Measurements from ENCODE around the gene TATDN2. TPM values are rescaled to one million over a fixed set of nuclear protein-coding genes. Genes with fewer than 3 reads are reported as not detected.

The TATDN2 gene
- total and polyA plus RNA-seq, 10 donors = 15.4 to 56.1 (median 36.0) TPM

GRCh38 chr3:10205451-10206165 lies 42.7 kb upstream of the TATDN2 start:
- H3K4me1 ChIP-seq = peaks cover 0 to 27% (median 0%) of the 10 kb centered on the region in 6 donors
- no peaks in the 10 kb centered on the region for H3K9me3 ChIP-seq
- H3K36me3 ChIP-seq = peaks cover 0 to 80% (median 17%) of the 10 kb centered on the region in 6 donors
- TF ChIP-seq POLR2AphosphoS5 (IDR thresholded peaks at IDR 0.05) (peak in 1 of 3 donors; percentile 14), POLR2A (IDR thresholded peaks at IDR 0.05) (no peak)
- WGBS, 5 donors = 81 to 92% (median 88%) methylated on average over 7 of the region's 7 CpGs
- H3K27ac ChIP-seq = no peak overlapping the region
- no peaks in the 10 kb centered on the region for H3K27me3 ChIP-seq (replicated peaks in 1 of 7)
- no peak overlapping the region for H3K4me3 ChIP-seq
- intact Hi-C loops (cut with DNase I; ENCODE audit: low total_unique reads) = no loop called here
- no peak for DNase-seq

DNA sequence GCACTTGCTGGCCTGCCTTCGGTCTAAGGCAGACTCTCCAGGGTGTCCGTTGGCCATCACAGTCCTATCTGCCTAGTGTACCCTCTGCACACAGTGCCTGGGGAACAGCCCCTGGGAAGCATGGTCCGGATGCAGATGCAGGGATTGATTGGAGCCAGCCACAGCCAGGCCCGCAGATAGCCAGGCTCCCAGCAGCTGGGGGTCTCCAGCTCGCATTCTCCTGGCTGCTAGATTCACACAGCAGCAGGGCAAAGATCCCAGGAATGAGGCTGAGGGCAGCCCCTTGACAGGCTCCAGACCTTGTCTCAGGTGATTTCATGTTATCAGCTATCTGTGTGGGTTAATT lies 42.1 kb upstream of the TATDN2 start:
- WGBS, 5 donors = 88 to 97% (median 92%) methylated on average over 4 to 5 of the region's 5 CpGs

GRCh38 chr3:10213156-10213792 lies 35.0 kb upstream of the TATDN2 start:
- Histone ChIP-seq H3K36me3 (peaks cover 0 to 92% (median 29%) of the 10 kb centered on the region in 6 donors), H3K4me1 (peaks cover 0 to 25% (median 3%) of the 10 kb centered on the region in 6 donors), H3K9me3 (peaks cover 0 to 14% (median 11%) of the 10 kb centered on the region in 8 donors), H3K27ac (peak overlapping the region in 1 of 8 donors; percentile 17), H3K27me3 (replicated peaks in 1 of 7) (no peaks in the 10 kb centered on the region), H3K4me3 (no peak overlapping the region)
- 75 to 85% (median 82%) methylated on average over 9 of the region's 9 CpGs for WGBS, 5 donors
- intact Hi-C loops (cut with DNase I; ENCODE audit: low total_unique reads) = no loop called here
- no peak for DNase-seq
- TF ChIP-seq CTCF (IDR thresholded peaks at IDR 0.05 in 8 of 11, conservative IDR thresholded peaks at IDR 0.05 in 3 of 11) (no peak), POLR2AphosphoS5 (IDR thresholded peaks at IDR 0.05) (no peak), POLR2A (IDR thresholded peaks at IDR 0.05) (no peak)

More for the DNA sequence above, 42.1 kb upstream of the TATDN2 start:
- Histone ChIP-seq H3K9me3 (no peaks in the 10 kb centered on the region), H3K4me3 (no peak overlapping the region), H3K27ac (no peak overlapping the region), H3K4me1 (peaks cover 0 to 25% (median 0%) of the 10 kb centered on the region in 6 donors), H3K27me3 (replicated peaks in 1 of 7) (no peaks in the 10 kb centered on the region), H3K36me3 (peaks cover 0 to 80% (median 16%) of the 10 kb centered on the region in 6 donors)
- TF ChIP-seq POLR2A (IDR thresholded peaks at IDR 0.05) (no peak), POLR2AphosphoS5 (IDR thresholded peaks at IDR 0.05) (no peak), CTCF (IDR thresholded peaks at IDR 0.05 in 8 of 11, conservative IDR thresholded peaks at IDR 0.05 in 3 of 11) (no peak)
- no peak for DNase-seq
- intact Hi-C loops (cut with DNase I; ENCODE audit: low total_unique reads) = no loop called here

GRCh38 chr3:10215578-10216368 lies 32.5 kb upstream of the TATDN2 start:
- Histone ChIP-seq H3K9me3 (peaks cover 0 to 14% (median 11%) of the 10 kb centered on the region in 8 donors), H3K4me3 (no peak overlapping the region), H3K4me1 (peaks cover 8 to 33% (median 12%) of the 10 kb centered on the region in 6 donors), H3K27me3 (replicated peaks in 1 of 7) (no peaks in the 10 kb centered on the region), H3K27ac (no peak overlapping the region), H3K36me3 (peaks cover 0 to 94% (median 23%) of the 10 kb centered on the region in 6 donors)
- WGBS, 5 donors = 91 to 94% (median 92%) methylated on average over 6 of the region's 6 CpGs
- intact Hi-C loops (cut with DNase I; ENCODE audit: low total_unique reads) = no loop called here
- TF ChIP-seq CTCF (IDR thresholded peaks at IDR 0.05 in 8 of 11, conservative IDR thresholded peaks at IDR 0.05 in 3 of 11) (no peak), POLR2A (IDR thresholded peaks at IDR 0.05) (no peak), POLR2AphosphoS5 (IDR thresholded peaks at IDR 0.05) (no peak)
- no peak for DNase-seq

Data from spleen (tissue), 11 donors.